Mesodermal cell (in vitro differentiated cells): Measurements from ENCODE around the gene PCDH15.

ENCODE experiments used
- H3K27ac ChIP-seq: 2 replicates; pipeline ENCODE4 v1.7.0; 2013; ENCODE audit warnings: mild to moderate bottlenecking, low read depth, low read length, moderate library complexity; ENCODE audit not compliant: severe bottlenecking
- H3K36me3 ChIP-seq: 2 replicates; pipeline ENCODE4 v1.7.1; 2013; ENCODE audit warnings: mild to moderate bottlenecking, low read length, moderate library complexity; ENCODE audit not compliant: control insufficient read depth, insufficient read depth
- H3K4me1 ChIP-seq: one replicate; pipeline ENCODE4 v1.7.1; 2013; ENCODE audit warnings: mild to moderate bottlenecking, low read length; ENCODE audit not compliant: insufficient read depth, control insufficient read depth, poor library complexity, severe bottlenecking
- H3K4me3 ChIP-seq: 2 replicates; pipeline ENCODE4 v1.7.0; 2013; ENCODE audit warnings: low read length, control low read depth, mild to moderate bottlenecking; ENCODE audit not compliant: insufficient read depth, poor library complexity, severe bottlenecking; ENCODE audit errors: extremely low read depth
- H3K9me3 ChIP-seq: 2 replicates; pipeline ENCODE4 v1.7.1; 2013; ENCODE audit warnings: mild to moderate bottlenecking, low read length, moderate library complexity; ENCODE audit not compliant: control insufficient read depth
- WGBS, 2 experiments: methylation state at CpG; one replicate each; pipeline ENCODE4 v1.1.5; 2013; ENCODE audit warnings: missing lambda C conversion rate in 2 of 2; ENCODE audit not compliant: insufficient coverage in 2 of 2; 5-methylcytosine and 5-hydroxymethylcytosine counted together

PCDH15 gene

DNA sequence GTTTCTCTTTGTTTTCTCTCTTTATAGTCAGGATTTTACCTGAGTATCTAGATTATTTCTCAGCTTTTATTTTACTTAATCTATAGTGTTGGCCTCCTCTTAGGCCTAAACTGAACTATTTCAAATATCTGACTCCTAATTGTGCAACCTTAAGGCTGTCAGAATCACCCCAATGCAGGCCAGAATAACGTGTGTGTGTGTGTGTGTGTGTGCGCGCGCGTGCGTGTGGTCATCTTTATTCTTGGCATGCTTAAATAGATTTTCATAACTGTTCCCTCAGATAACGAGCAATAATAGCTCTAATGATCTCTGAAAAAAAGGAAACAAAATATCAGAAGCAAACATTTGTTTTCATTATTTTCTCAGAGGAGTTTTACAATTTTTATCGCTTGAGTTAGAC is 92.4 kb downstream of the PCDH15 start:
- Histone ChIP-seq H3K36me3 (no peaks in the 10 kb centered on the region), H3K4me3 (no peak overlapping the region), H3K9me3 (no peaks in the 10 kb centered on the region), H3K27ac (no peak overlapping the region), H3K4me1 (no peaks in the 10 kb centered on the region)
- no CpG with 5 or more reads among the region's 8 CpGs for WGBS, 2 experiments

- H3K4me1 ChIP-seq = no peaks in the 10 kb centered on the region
- H3K36me3 ChIP-seq = no peaks in the 10 kb centered on the region
- 57 to 86% methylated on average over 1 of the region's 2 CpGs for WGBS, 2 experiments
- no peak overlapping the region for H3K27ac ChIP-seq
- no peaks in the 10 kb centered on the region for H3K9me3 ChIP-seq
- H3K4me3 ChIP-seq = no peak overlapping the region
Measured at GRCh38 chr10:54708021-54708420, 93.0 kb downstream of the PCDH15 start.

- no CpG with 5 or more reads among the region's 3 CpGs for WGBS, 2 experiments
- Histone ChIP-seq H3K27ac (no peak overlapping the region), H3K4me1 (no peaks in the 10 kb centered on the region), H3K36me3 (no peaks in the 10 kb centered on the region), H3K9me3 (no peaks in the 10 kb centered on the region), H3K4me3 (no peak overlapping the region)
Measured at GRCh38 chr10:54702583-54703485, 98.2 kb downstream of the PCDH15 start.

DNA sequence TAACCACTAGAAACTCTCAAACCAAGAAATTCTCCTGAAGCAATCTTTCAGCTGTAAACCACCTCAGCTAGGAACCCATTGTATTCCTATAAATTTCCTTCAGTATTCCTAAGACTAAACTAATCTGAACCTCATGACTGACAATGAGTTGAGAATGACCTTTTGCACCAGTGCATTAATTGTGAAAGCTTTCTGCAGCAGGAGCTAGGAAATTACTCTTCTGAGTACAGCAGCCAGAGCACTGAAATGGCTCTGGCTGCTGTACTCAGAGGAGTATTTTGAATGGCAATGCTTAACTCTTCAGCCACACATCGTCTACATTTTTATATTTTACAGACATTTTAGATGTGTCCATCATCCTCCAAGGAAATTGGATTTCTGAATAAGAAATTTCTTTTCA is 109.7 kb downstream of the PCDH15 start:
- no CpG with 5 or more reads among the region's 1 CpG for WGBS, 2 experiments
- H3K4me3 ChIP-seq = no peak overlapping the region
- no peaks in the 10 kb centered on the region for H3K36me3 ChIP-seq
- no peaks in the 10 kb centered on the region for H3K9me3 ChIP-seq
- H3K4me1 ChIP-seq = no peaks in the 10 kb centered on the region
- H3K27ac ChIP-seq = no peak overlapping the region

GRCh38 chr10:54682554-54682953 is 118.5 kb downstream of the PCDH15 start:
- H3K27ac ChIP-seq = no peak overlapping the region
- H3K4me3 ChIP-seq = no peak overlapping the region
- H3K4me1 ChIP-seq = peaks cover 8% of the 10 kb centered on the region
- H3K36me3 ChIP-seq = no peaks in the 10 kb centered on the region
- WGBS, 2 experiments = no CpG with 5 or more reads among the region's 1 CpG
- H3K9me3 ChIP-seq = no peaks in the 10 kb centered on the region

GRCh38 chr10:54681136-54681535 is 119.9 kb downstream of the PCDH15 start:
- peaks cover 8% of the 10 kb centered on the region for H3K4me1 ChIP-seq
- no peak overlapping the region for H3K4me3 ChIP-seq
- no peak overlapping the region for H3K27ac ChIP-seq
- 90 to 100% methylated on average over 1 of the region's 2 CpGs for WGBS, 2 experiments
- H3K36me3 ChIP-seq = no peaks in the 10 kb centered on the region
- H3K9me3 ChIP-seq = no peaks in the 10 kb centered on the region

- no peaks in the 10 kb centered on the region for H3K9me3 ChIP-seq
- H3K36me3 ChIP-seq = no peaks in the 10 kb centered on the region
- no CpG with 5 or more reads among the region's 1 CpG for WGBS, 2 experiments
- H3K4me3 ChIP-seq = no peak overlapping the region
- H3K4me1 ChIP-seq = no peaks in the 10 kb centered on the region
- H3K27ac ChIP-seq = no peak overlapping the region
Measured at GRCh38 chr10:54667136-54667535, 133.9 kb downstream of the PCDH15 start.

- Histone ChIP-seq H3K9me3 (no peaks in the 10 kb centered on the region), H3K27ac (no peak overlapping the region), H3K4me3 (no peak overlapping the region), H3K36me3 (no peaks in the 10 kb centered on the region), H3K4me1 (no peaks in the 10 kb centered on the region)
Measured at GRCh38 chr10:54666192-54666591, 134.8 kb downstream of the PCDH15 start.

DNA sequence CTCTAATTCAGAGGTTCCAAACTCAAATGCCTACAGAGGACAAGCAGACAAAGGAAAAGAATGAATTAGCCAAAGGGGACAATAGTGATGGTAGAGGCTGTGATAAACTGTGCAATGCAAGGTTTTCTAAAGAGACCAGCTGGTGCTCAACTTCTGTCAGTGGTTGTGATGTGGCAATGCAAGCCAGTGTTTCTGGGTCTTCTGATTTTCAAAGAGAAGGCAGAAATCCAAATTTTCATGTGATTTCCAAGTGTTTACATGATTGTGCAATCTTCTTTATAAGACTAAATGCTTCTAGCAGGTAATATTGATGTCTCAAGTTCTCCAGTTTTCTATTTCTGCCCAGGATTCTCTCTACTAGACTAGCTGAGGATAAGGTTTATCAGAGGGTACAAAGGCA is 135.9 kb downstream of the PCDH15 start:
- Histone ChIP-seq H3K4me1 (no peaks in the 10 kb centered on the region), H3K27ac (no peak overlapping the region)

GRCh38 chr10:54660397-54660796 is 140.6 kb downstream of the PCDH15 start:
- Histone ChIP-seq H3K4me1 (no peaks in the 10 kb centered on the region), H3K4me3 (no peak overlapping the region), H3K27ac (no peak overlapping the region), H3K9me3 (no peaks in the 10 kb centered on the region), H3K36me3 (no peaks in the 10 kb centered on the region)

More for the DNA sequence above, 135.9 kb downstream of the PCDH15 start:
- Histone ChIP-seq H3K4me3 (no peak overlapping the region), H3K9me3 (no peaks in the 10 kb centered on the region), H3K36me3 (no peaks in the 10 kb centered on the region)

DNA sequence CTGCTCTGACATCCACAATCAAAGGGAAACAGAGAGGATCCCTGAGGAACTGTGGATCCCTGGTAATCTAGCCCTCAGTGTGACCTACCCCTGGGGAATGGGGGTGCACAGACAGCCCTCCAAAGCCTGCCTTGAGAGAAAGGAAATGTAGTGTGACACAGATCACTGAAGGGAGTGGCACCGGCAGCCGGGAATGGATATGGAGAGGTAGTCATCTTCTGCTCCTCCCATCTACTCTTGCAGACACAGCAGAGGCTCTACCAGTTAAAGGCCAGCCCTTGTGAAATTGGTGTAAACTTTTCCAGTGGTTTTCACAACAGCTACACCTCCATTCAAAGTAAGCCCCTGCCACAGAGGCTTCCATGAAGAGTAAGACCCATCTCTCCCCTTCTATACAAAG is 144.4 kb downstream of the PCDH15 start:
- no peaks in the 10 kb centered on the region for H3K4me1 ChIP-seq
- 80 to 92% methylated on average over 2 of the region's 2 CpGs for WGBS, 2 experiments
- no peaks in the 10 kb centered on the region for H3K9me3 ChIP-seq
- no peaks in the 10 kb centered on the region for H3K36me3 ChIP-seq
- H3K27ac ChIP-seq = no peak overlapping the region
- no peak overlapping the region for H3K4me3 ChIP-seq
